ENCODE measurements around the gene RALGAPA2.
A peak's percentile ranks its signal among the peaks of the same experiment; 100 is the strongest.

Gene RALGAPA2

GRCh38 chr20:20454850-20455627 is 257.4 kb downstream of the RALGAPA2 start:
- peak; percentile 61 for DNase-seq

DNA sequence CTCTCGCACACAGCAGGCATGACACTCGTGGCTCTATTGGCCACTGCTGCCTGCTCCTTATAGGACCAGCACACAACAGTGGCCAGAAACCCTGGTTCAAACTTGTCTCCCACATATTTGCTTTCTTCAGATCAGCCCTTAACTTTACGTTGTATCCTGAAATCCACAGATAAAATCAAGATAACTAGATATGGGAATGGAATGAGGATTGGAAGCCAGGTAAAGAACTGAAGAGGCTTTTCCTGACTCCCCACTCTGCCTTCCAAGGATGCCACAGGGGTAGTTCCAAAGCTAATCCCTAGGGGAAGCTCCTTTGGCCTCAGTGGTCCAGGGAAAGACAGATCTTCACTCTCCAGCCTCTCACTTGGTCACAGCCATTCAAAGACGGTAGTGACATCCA is 258.1 kb downstream of the RALGAPA2 start:
- DNase-seq = no peak

GRCh38 chr20:20452254-20452676 is 260.2 kb downstream of the RALGAPA2 start:
- peak; percentile 95 for DNase-seq

DNA sequence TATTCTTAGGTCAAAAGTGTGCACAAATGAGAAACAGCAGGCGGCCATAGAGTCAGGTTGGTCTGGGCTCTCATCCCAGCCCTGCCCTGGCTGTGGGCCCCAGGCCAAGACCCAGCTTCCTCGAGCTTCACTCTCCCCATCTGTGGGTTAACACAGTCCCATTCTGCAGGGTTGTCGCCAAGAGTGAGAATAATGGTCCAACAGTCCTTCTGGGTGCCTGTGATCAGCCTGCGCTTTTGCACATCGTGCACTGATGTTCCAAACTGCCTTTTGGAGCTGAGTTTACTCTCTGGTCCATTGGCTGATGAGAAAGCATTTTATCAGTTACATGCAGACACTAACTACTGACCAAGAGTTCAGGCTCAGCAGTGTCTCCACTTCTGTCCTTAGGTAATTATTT is 261.9 kb downstream of the RALGAPA2 start:
- no peak for DNase-seq

GRCh38 chr20:20448881-20449280 is 263.6 kb downstream of the RALGAPA2 start:
- no peak for DNase-seq

- DNase-seq = no peak
Observed at GRCh38 chr20:20447196-20447595, 265.2 kb downstream of the RALGAPA2 start.

- no peak for DNase-seq
Observed at GRCh38 chr20:20446425-20447015, 265.9 kb downstream of the RALGAPA2 start.

GRCh38 chr20:20446001-20446400 is 266.4 kb downstream of the RALGAPA2 start:
- DNase-seq = no peak

DNA sequence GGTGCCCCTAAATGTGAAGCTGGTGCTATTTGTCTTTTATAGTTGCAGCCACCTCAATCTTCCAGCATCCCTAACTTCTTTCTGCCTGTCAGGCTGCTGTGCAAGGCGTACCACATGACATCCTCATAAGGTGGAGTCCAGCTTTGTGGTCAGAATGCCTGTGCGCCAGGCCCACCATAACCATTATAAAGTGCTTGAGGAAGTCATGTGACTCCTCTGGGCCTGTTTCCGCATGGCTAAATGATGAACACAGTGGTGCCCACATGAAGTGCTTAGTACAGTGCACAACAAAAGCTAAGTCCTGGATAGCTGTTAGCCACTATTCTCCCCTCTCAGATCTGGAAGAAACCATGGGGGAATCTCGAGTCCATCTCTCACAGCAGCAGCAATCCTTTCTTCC is 268.9 kb downstream of the RALGAPA2 start:
- DNase-seq = no peak

DNA sequence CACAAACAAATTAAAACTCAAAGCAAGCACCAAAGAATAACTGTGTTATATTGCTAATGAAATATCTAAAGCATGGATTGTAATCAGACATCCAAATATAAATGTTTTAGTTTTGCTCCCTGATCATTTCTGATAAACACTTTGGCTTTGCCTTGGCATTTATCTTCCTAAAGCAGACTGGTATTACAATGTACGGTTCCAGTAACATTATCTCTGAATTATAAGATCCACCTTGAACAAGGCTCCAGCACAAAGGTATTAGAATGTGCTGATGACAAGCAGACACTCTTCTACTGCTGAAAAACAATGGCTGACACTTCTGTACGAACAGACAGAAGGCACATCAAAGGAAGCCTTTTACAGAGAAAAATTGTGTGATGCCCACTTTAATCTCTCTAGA is 270.0 kb downstream of the RALGAPA2 start:
- DNase-seq = no peak

DNA sequence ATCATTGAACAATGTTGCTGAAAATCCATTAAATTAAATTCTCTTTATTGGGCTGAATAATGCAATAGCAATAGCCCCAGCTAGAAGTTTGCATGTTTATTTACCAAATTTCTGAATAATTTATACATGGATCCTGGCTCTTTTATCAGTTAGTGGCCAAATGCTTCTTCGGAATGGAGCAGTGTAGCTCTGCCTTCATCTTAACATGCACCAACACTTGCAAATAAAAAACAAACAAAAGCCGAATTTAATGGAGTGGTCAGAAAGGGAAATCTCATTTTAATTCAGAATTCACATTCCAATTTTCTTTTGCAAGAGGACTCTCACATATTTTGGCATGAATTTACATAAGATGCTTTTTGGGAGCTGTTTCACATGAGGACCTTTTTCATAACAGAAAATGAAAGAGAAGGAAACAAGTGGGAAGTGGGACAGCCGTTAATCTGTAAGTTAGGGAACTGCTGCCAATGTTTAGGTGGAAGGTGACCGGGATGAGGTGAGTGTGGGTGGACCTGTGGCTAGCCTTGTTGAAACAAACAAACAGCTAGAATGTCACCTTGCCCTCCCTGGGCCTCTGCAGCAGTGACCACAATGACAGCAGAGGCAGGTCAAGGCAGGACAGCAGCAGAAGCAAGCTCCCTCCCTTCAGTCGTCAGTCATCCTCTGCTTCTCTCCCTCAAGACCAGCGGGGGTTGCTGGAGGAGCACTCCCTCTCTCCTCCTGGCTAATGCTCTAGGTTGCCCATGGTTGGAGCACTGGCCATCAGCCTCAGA is 271.4 kb downstream of the RALGAPA2 start:
- peak; percentile 71 for DNase-seq

GRCh38 chr20:20440481-20440880 is 272.0 kb downstream of the RALGAPA2 start:
- peak; percentile 76 for DNase-seq

DNA sequence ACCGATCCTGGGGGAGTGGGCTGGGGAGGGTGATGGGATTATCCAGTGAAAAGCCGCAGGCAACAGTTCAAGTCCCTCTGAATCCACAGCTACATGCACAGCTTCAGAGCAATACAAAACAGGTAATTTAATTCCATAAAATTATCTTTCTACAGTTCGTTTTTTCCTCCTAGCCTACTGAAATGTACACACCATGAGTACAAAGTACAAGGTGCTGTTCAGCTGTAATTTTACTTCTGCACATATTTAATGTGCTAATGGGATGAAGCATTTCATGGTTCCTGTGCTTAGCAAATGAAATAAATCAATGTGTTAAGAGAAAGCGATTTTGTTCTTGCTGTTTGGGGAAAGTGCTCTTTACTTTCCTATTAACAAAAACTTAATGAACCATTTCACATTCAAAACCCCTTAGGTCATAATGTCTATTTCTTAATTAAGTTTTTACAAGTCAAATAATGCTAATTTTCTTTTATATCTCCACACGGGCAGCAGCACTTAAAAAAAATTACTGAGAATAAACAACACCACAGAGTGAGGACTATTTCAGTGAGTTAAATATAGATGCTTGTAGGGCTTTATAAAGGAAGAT is 272.7 kb downstream of the RALGAPA2 start:
- peak; percentile 59 for DNase-seq

DNA sequence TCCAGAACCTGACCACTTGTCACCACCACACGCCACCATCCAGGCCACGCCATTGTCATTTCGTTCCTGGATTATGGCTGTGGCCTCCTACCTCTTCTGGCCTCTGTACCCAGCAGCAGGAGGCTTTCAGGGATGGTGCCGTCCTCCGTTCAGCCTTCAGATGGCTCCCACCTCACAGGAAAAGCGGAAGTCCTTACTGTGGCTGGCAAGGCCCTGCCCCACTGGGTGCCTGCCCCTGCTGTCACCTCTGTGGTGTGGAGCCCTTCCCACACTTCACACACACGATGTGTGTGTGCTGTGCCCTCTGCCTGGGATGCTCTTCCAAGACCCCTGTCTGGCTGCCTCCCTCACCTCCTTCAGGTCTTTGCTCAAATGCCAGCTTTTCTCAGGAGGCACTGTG is 275.1 kb downstream of the RALGAPA2 start:
- DNase-seq = no peak

GRCh38 chr20:20436689-20437088 is 275.8 kb downstream of the RALGAPA2 start:
- DNase-seq = no peak

DNA sequence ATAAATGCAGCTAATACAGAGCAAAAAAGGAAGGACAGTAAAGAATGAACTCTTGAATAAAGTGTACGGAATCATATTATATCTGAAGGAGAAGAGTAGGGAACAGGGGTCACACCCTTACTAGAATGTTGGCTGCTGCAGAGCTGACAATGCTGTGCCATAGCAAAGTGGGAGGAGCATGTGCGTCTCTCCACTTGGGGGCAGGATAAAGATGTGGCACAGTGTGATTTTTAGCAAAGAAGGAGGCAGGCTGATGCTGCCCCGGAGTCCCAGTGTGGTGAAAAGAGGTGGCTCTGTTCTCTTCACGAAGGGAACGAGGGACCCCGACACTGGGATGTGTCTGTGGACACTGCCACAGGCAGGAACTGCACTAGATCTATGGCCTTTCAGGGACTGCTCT is 277.0 kb downstream of the RALGAPA2 start:
- DNase-seq = no peak

- no peak for DNase-seq
Observed at GRCh38 chr20:20432618-20433286, 279.7 kb downstream of the RALGAPA2 start.

- no peak for DNase-seq
Observed at GRCh38 chr20:20430066-20430465, 282.4 kb downstream of the RALGAPA2 start.

DNA sequence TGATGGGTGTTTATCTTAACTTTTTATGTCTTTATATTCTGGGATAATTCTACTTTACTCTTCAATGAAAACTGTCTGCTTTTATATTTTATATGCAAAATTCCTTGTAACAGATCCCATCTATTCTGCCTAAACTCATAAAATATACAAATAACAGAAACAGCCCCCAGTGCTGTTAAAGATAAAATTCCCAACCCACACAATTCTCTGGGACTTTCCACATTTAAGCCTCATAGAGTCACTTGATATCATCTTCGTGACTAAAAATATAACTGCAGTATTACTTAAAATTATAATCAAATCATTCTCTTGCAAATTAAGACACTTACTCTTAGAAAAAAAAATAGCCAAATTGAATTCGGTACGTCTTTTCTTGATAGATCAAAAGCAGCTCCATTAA is 284.4 kb downstream of the RALGAPA2 start:
- peak; percentile 25 for DNase-seq

DNA sequence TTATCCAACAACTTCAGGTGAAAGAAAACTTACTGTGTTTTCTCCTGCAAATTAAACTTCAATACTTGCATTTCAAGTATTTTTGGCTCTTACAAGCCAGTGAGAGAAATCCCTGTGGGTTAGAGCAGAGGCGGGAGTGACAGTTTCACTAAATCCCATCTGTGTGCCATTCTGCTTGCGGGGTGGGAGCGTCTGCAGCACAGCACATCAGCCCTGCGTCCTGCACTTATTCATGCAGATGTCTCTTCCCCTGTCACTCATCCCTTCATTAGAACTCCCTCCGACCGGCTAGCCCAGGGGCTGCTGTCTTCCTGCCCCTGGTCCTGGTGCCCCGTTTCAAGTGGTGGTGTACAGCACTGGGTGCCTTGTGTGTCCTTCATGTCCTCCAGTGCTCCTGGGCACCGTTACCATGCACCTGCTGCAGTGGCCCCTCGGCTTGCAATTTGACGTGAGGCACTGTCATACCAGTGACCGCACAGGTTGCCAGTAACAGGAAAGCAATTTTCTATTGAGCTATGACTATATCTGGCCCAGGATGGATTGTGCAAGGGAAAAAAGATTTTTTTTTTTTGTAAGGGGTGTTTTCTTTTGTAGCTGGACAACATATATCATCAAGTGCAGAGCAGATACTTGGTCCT is 285.1 kb downstream of the RALGAPA2 start:
- no peak for DNase-seq

DNA sequence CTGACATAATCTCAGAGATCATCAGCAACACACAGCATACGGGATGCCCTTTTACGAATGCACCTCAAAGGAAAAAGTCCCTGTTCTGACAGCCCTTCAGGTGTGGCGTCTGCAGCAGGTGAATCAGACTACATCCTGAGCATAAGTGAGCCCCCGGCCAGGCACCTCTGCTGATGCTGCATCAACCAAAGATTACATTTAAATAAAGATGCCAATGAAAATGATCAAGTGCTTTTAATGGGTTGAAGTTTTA is 285.9 kb downstream of the RALGAPA2 start:
- no peak for DNase-seq

- no peak for DNase-seq
Observed at GRCh38 chr20:20425823-20426654, 286.4 kb downstream of the RALGAPA2 start.
